Tibial nerve (tissue), 4 donors: ENCODE data around the gene TLN1. TPM values are rescaled to one million over a fixed set of nuclear protein-coding genes. Genes with fewer than 3 reads are reported as not detected.

Experiments used
- DNase-seq, 2 donors: peaks; one replicate each; pipeline ENCODE4 v3.0.0-alpha.2; 2019; ENCODE audit warnings: low spot score in 2 of 2
- H3K27ac ChIP-seq, 4 donors: fragments of 200-600 bp; sonication (generic) in 3 of 4; one replicate each; pipeline ENCODE4 v1.5.1; 2017 to 2019; ENCODE audit warnings: mild to moderate bottlenecking in 1 of 4
- H3K27me3 ChIP-seq, 2 donors: fragments of 200-600 bp; sonication (generic) in 1 of 2; one replicate each; pipeline versions ENCODE4 v1.5.1 to v1.6.0; 2017 to 2019
- H3K36me3 ChIP-seq, 3 donors: fragments of 200-600 bp; sonication (generic); one replicate each; pipeline ENCODE4 v1.5.1; 2018 to 2019
- H3K4me1 ChIP-seq, 4 donors: fragments of 200-600 bp; sonication (generic) in 3 of 4; one replicate each; pipeline ENCODE4 v1.5.1; 2017 to 2019
- H3K4me3 ChIP-seq, 4 donors: fragments of 200-600 bp; sonication (generic) in 3 of 4; one replicate each; pipeline ENCODE4 v1.5.1; 2017 to 2019; ENCODE audit warnings: mild to moderate bottlenecking in 1 of 4, moderate library complexity in 1 of 4
- H3K9me3 ChIP-seq, 4 donors: fragments of 200-600 bp; sonication (generic) in 3 of 4; one replicate each; pipeline ENCODE4 v1.5.1; 2017 to 2019
- CTCF ChIP-seq, 5 experiments: fragments of 200-600 bp in 3 of 5; fragments of 450-650 bp in 2 of 5; sonication (generic) in 3 of 5; IDR thresholded peaks; one replicate each; pipeline ENCODE4 v1.5.1; 2016 to 2019; ENCODE audit warnings: antibody characterized with exemption in 5 of 5, mild to moderate bottlenecking in 3 of 5, moderate library complexity in 2 of 5
- EP300 ChIP-seq, 2 donors: sonication (generic); formaldehyde crosslinking; IDR thresholded peaks; one replicate each; pipeline ENCODE4 v1.6.1; 2017; ENCODE audit warnings: antibody characterized with exemption in 2 of 2, mild to moderate bottlenecking in 1 of 2
- POLR2A ChIP-seq, 2 donors: fragments of 450-650 bp; IDR thresholded peaks; one replicate each; pipeline ENCODE4 v1.6.1; 2017; ENCODE audit warnings: antibody characterized with exemption in 2 of 2, mild to moderate bottlenecking in 2 of 2, moderate library complexity in 2 of 2
- whole genome bisulfite sequencing, 2 donors: methylation state at CpG; one replicate each; pipeline ENCODE4 v1.1.5; 2018; 5-methylcytosine and 5-hydroxymethylcytosine counted together
- total RNA-seq, 4 donors: library from RNA; depleted of rRNA; stranded (reverse); fragments of >200 nt; gene quantifications; one replicate each; pipeline ENCODE4 v1.1.0, GENCODE V29; 2016

Gene TLN1
- total RNA-seq, 4 donors from 2014 or later = 284 to 405 (median 350) TPM

DNA sequence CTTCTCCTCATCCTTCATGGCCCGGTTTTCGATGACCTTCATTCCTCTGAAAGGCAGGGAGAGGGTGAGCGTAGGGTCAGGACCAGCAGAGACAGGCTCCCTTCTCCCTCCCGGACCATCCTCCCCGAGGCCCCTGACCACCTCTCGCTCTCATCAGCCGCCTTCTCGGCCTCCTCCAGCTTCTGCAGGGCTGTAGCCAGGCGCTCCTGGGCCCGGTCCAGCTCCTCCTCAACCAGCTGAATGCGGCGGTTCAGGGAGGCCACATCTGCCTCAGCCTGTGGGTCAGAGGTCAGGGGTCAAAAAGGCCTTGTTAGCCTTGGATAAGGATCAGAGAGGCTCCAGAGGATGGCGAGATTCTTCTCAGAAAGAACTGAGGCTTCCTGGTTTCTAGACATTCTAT lies 46.5 kb downstream of the TLN1 start:
- peak overlapping the region in 1 of 4 donors; percentile 82 for H3K4me3 ChIP-seq
- peak in 1 of 2 donors; percentile 38 for TF ChIP-seq EP300 (IDR thresholded peaks at IDR 0.05)
- TF ChIP-seq POLR2A (IDR thresholded peaks at IDR 0.05) = no peak
- peaks cover 0 to 47% (median 0%) of the 10 kb centered on the region in 3 donors for H3K36me3 ChIP-seq
- H3K4me1 ChIP-seq = peaks cover 0 to 59% (median 9%) of the 10 kb centered on the region in 4 donors
- peak overlapping the region in 1 of 4 donors; percentile 96 for H3K27ac ChIP-seq
- WGBS, 2 donors = 35 to 48% methylated on average over 13 of the region's 13 CpGs
- DNase-seq = peak in 1 of 2 donors; percentile 35
- H3K9me3 ChIP-seq = no peaks in the 10 kb centered on the region
- no peaks in the 10 kb centered on the region for H3K27me3 ChIP-seq

GRCh38 chr9:35684921-35685320 lies 47.1 kb downstream of the TLN1 start:
- peaks cover 0 to 55% (median 9%) of the 10 kb centered on the region in 4 donors for H3K4me1 ChIP-seq
- WGBS, 2 donors = 83 to 95% methylated on average over 10 of the region's 10 CpGs
- DNase-seq = no peak
- H3K9me3 ChIP-seq = no peaks in the 10 kb centered on the region
- H3K4me3 ChIP-seq = peak overlapping the region in 1 of 4 donors; percentile 2
- peaks cover 0 to 47% (median 0%) of the 10 kb centered on the region in 3 donors for H3K36me3 ChIP-seq
- no peaks in the 10 kb centered on the region for H3K27me3 ChIP-seq
- no peak for TF ChIP-seq POLR2A (IDR thresholded peaks at IDR 0.05)
- TF ChIP-seq CTCF (IDR thresholded peaks at IDR 0.05) = no peak
- TF ChIP-seq EP300 (IDR thresholded peaks at IDR 0.05) = no peak
- H3K27ac ChIP-seq = peak overlapping the region in 2 of 4 donors; percentile 43 to 96

- Histone ChIP-seq H3K36me3 (peaks cover 0 to 47% (median 0%) of the 10 kb centered on the region in 3 donors), H3K27me3 (no peaks in the 10 kb centered on the region), H3K4me1 (peaks cover 0 to 39% (median 6%) of the 10 kb centered on the region in 4 donors), H3K27ac (peak overlapping the region in 1 of 4 donors; percentile 7), H3K4me3 (no peak overlapping the region), H3K9me3 (no peaks in the 10 kb centered on the region)
- WGBS, 2 donors = 60 to 75% methylated on average over 2 of the region's 2 CpGs
- TF ChIP-seq EP300 (IDR thresholded peaks at IDR 0.05) = no peak
- no peak for TF ChIP-seq CTCF (IDR thresholded peaks at IDR 0.05)
- TF ChIP-seq POLR2A (IDR thresholded peaks at IDR 0.05) = no peak
- no peak for DNase-seq
These were observed 48.7 kb downstream of the TLN1 start for GRCh38 chr9:35683323-35683722.

- WGBS, 2 donors = 78 to 86% methylated on average over 10 of the region's 10 CpGs
- Histone ChIP-seq H3K27me3 (no peaks in the 10 kb centered on the region), H3K36me3 (peaks cover 0 to 47% (median 0%) of the 10 kb centered on the region in 3 donors), H3K27ac (peak overlapping the region in 1 of 4 donors; percentile 7), H3K9me3 (no peaks in the 10 kb centered on the region), H3K4me3 (no peak overlapping the region), H3K4me1 (peaks cover 0 to 33% (median 6%) of the 10 kb centered on the region in 4 donors)
- no peak for DNase-seq
- TF ChIP-seq POLR2A (IDR thresholded peaks at IDR 0.05) (no peak), EP300 (IDR thresholded peaks at IDR 0.05) (no peak), CTCF (IDR thresholded peaks at IDR 0.05) (no peak)
These were observed 49.3 kb downstream of the TLN1 start for GRCh38 chr9:35682520-35683315.

- Histone ChIP-seq H3K27me3 (no peaks in the 10 kb centered on the region), H3K27ac (no peak overlapping the region), H3K4me3 (no peak overlapping the region), H3K9me3 (no peaks in the 10 kb centered on the region), H3K4me1 (peaks cover 0 to 26% (median 3%) of the 10 kb centered on the region in 4 donors), H3K36me3 (peaks cover 0 to 47% (median 0%) of the 10 kb centered on the region in 3 donors)
- WGBS, 2 donors = 79 to 81% methylated on average over 6 of the region's 6 CpGs
- TF ChIP-seq EP300 (IDR thresholded peaks at IDR 0.05) (no peak), CTCF (IDR thresholded peaks at IDR 0.05) (no peak), POLR2A (IDR thresholded peaks at IDR 0.05) (no peak)
- DNase-seq = no peak
These were observed 49.9 kb downstream of the TLN1 start for GRCh38 chr9:35682051-35682450.
